GM21529 (cell line): ENCODE results near the gene C18orf63.
A peak's percentile ranks its signal among the peaks of the same experiment; 100 is the strongest.
"Not testable (repeated sequence)": the region's sequence is repeated elsewhere in the genome, so short reads cannot be mapped to it uniquely, and the experiment has no call there.

Source experiments
- ATAC-seq: cut with Tn5 transposase; IDR thresholded peaks from one replicate; pipeline ENCODE4 v1.9.1; 2021; ENCODE audit not compliant: unreplicated experiment

The C18orf63 gene

DNA sequence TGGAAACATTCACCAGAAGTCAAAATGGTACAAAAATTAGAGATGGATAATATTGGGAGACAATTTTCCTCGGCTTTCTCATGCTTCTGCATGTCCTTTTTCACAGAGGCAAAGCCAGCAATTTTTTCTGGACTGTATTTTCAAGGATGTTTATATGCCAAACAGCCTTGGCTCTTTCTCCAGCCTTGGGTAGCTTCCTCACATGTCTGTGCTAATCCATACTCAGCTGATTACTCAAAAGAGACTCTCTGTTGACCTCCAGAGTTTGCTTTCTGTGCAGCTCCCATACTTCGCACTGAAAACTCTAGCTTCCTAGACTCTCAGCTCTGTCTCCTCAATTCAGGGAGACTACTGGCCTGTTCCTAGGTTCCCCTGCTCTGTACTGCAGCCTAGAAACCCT is 10.6 kb downstream of the C18orf63 start:
- no peak for ATAC-seq

DNA sequence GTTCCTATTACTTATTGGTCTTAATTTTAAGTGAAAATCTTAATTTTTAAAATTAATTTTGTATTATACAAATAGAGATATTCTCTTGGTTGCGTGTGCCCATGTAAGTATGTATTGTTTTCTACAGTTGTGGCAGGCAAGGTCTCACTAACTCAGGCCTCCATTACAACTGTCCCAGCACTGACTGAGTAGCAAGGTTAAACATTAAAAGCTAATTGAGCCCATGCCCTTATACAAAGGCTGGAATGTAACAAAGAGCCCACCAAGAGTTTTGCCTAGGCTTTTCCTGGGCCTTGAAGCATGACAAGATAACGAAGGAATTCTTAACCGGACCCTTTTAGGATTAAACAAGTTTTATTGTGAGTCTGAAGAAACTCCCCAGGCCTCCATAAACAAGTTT is 11.2 kb downstream of the C18orf63 start:
- not testable (repeated sequence) for ATAC-seq

DNA sequence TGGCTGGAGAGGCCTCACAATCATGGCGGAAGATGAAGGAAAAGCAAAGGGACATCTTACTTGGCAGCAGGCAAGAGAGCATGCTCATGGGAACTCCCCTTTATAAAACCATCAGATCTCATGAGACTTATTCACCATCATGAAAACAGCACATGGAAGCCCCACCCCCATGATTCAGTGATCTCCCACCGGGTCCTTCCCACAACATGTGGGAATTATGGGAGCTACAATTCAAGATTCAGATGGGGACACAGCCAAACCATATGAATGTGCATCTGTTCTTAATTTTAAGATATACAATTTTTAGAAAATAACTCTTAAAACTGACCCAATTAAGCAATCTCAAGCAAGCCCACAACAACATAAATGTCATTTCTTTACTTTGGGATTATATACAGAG is 12.6 kb downstream of the C18orf63 start:
- ATAC-seq: no peak

DNA sequence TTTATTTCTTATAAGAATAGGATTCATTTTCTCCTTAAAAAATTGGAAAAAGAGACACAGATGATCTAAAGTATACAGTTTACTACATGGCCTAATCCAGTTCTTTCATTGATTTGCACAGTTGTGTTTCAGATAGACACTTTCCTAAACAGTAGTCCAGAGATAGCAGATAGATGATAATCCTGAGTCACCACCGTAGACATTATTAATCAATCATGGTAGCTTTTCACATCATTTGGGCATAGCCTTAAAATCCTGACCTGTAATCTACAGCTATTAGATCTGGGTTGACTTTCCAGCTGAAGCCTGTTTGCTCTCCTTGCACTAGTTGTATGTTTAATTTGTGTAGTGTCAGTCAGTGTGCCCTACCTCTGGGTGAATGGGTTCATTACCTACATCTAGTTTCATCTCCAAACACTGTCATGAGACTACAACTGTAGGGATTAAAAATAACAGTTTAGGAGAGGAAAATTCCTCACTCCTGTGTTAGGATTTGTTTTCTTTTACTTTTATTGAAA is 14.1 kb downstream of the C18orf63 start:
- ATAC-seq: no peak

DNA sequence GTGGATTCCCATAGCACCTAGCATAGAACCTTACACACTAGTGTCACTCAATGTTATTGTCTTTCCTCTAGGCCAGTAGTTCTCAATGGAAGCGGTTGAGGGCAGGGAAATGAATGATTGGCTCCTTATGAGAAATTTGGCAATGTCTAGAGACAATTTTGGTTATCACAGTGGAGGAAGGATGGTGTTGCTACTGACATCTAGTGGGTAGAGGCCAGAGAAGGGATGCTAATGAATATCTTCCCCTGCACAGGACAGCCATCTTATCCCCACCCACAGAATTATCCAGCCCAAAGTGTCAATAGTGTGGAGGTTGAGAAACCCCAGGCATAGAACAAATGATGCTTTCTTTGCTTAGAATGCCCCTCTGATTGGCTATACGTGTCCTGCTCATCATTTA is 15.8 kb downstream of the C18orf63 start:
- ATAC-seq: peak; percentile 54

DNA sequence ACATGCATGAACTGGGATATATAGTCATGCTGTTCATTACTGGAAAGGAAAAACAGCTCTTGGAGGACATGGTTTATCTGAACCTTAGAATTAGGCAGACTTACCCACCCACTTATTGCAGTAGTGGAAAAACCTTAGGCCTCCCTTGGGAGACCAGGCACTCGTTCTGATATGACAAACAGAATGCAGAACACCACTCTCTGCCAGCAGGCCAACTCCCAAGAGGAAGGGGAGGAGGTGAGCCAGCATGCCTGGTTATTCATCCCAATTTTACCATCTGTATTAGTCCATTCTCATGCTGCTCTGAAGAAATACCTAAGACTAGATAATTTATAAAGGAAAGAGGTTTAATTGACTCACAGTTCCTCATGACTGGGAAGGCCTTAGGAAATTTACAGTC is 17.5 kb downstream of the C18orf63 start:
- no peak for ATAC-seq

DNA sequence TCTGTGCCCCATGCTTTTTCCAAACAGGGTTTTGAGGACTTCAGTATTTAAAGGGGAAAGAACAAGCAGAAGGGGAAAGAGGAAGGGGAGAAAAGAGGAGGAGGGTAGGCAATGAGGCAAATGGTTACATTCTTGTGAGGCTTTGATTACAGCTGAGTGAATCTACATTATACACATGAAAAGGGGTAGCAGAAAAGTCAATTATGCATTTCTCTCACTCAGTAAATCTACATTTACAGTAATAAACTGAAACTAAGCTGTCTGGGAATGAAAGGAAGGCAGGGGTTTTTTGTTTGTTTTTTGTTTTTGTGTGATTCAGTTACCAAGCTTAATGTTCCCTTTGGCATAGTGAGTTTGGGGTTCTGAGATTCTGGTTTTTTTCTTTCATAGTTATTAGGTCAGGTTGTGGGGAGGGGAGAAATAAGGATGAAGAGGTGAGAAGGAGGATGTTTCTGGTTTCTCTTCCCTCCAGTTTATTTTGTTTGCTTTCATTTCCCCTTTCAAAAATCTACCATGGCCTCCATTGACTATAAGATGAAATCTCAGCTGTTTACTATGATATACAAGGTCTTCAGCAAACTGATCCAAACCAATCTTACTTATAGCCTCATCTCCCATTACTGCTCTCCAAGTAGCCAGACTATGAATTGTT is 18.7 kb downstream of the C18orf63 start:
- peak; percentile 64 for ATAC-seq

DNA sequence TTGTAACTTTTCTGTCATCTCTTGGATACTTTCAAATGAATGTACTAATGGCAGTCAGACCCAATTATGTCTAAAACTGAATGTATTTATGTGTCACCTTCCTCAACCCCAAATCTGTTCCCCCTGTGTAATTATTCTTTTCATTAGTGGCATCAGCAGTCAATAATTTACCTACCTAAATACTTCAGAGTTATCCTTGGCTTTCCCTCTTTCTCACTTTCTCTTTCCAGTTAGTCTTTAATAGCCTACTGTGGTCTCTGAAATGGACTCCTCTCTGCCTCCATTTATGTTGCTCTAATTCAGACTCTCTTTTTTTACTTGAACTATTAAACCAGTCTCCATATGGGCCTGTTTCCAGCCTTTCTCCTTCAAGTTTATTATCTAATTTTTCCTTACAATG is 21.0 kb downstream of the C18orf63 start:
- no peak for ATAC-seq

DNA sequence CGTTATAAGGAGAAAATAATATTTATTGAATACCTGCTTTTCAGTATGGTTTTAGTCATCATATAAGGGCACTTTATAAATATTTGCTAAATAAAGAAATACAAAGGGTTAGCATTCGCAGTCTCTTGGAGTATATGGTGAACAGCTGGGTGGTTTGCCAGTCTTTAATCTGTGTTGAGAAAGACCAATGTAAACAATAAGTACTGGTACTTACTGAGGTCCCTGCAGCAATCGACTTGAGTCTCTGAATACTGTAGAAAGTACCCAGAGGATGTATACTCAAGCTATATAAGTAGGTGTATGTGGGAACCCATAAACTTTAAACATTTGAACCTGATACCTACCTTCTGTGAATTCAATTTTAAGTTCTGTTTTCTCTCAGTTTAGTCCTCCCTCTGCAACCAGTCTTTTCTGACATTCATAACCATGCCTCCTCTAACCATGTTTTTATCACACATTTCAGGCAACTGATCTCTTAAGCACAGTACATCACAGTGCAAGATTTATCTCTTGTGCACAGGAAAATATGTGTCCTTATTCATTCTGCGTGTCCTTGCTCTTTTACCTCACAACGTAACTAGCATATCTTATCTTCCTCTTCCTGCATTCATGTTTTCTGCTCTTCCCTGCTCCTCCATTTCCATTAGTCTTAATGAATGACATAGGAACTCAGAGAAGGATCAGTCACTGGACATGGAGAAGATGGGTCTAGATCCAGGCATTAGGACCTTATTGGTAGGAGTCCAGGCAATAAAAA is 21.7 kb downstream of the C18orf63 start:
- ATAC-seq: no peak

DNA sequence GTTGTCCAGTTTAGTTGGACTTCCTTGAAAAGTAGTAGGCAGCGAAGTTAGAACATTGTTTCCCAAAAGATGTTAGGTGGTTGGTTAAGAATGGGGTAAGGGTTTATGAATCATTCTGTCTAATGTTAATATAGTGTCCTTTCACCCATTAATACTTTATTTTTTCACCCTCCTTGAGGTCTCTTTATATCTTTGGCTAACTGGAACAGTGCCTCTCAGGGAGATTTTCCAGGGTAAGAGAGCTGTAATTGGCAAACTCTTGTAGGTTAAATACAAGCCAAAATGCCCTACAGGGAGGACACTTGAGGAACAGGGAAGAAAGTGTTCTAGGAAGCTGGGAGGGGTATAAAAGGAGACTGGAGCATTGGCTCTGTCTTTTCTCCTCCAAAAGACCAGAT is 22.3 kb downstream of the C18orf63 start:
- no peak for ATAC-seq

DNA sequence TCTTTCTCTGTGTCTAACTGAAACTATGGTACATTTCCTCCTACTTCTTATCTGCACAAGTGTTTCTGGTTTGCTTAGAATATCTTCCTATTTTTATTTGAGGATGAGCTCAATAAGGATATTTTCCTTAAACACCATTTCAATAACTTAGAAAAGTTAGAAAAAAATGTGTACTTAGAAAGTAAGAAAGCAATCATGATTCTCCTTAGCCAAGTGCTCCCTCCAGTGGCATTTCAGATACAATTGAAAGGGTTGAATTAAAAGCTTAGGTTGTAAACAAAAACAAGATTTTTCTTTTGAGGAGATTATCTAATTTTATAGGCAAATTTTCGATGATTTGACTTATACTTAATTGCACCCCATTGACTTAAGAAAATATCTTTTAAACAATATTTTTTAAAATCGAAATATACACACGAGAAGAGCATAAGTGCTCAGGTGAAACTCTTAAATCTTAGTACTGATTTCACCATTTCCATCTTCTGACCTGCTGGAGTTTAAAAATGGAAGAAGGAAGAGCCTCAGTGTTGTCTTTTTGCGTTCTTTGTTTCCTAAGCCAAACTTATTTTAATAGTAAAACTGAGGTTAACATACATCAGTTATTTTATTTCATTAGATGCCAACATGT is 26.9 kb downstream of the C18orf63 start:
- ATAC-seq: no peak

DNA sequence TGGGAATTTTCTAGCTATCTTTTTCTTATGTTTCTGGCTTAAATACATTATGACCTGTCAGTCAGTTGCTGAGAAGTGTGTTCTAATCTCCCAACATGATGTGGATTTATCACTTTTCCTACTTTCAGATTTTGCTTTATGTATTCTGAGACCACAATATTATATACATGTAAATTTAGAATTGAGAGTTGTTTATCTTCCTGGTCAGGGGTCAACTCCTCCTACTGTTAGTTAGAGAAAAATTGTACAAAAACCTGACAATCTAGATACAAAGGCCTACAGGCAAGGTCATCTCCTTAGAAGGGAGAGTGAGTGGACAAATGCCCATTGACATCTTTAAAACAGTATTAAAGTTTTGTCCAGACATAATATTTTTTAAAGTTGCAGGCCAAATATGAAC is 30.6 kb downstream of the C18orf63 start:
- no peak for ATAC-seq

DNA sequence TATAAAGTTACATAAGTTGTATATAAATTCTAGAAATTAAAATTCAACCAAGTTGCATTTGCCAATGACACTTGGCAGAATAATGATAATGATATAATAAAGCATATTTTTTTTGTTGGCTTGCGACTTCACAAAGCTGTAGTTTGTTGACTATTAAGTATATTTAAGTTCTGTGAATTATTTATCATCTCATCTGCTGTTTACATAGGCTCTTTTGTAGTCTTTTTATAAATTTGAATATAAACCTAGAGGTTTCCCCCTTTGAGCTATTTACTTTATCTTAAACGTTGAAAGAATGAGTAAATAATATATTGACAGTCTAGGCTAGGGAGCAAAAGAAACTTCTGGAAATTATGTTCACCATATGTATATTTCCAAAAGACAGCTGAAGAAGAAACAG is 32.9 kb downstream of the C18orf63 start:
- no peak for ATAC-seq

DNA sequence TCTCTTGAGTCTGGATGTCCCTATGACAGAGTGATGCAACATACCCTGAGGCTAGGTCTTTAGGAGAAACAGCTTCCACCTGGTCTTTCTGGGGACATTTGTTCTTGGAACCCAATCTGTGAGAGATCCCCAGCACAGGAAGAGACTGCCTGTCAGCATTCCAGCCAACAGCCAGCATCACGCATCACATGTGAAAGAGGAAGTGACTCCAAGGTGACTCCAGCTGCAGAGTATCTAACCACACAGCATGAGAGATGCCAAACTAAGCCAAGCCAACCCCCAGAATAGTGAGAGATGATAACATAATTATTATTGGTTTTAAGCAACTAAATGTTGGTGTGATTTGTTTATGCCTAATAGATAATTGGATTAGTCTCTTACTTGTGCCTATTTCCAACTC is 35.7 kb downstream of the C18orf63 start:
- peak; percentile 81 for ATAC-seq

DNA sequence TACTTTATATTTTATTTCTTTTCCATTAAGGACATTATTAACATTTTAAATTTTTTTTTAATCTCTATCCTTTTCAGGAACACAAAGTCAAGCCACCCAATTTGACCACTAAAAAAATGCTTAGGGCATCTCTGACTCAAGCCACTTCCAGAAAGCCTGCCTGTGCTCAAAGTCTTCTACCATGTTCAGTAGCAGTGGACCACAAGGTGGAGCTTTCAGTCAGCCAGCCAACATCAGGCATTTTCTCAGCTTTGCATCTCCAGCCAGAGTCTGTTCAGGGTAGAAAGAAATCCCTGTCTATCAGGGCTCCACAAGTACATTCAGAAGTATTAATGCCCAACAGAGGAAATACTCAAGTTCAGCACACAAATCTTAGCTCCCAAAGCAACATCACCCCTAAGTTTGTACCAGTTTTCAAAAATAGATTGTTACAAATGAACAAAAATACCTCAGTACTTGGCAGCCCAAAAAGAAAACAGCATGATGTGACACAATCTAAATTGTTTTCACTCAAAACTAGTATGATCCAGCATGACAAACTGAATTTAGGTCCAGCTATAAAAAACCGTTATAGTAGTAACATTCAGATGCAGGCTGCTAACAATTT is 37.6 kb downstream of the C18orf63 start:
- ATAC-seq: peak; percentile 75

DNA sequence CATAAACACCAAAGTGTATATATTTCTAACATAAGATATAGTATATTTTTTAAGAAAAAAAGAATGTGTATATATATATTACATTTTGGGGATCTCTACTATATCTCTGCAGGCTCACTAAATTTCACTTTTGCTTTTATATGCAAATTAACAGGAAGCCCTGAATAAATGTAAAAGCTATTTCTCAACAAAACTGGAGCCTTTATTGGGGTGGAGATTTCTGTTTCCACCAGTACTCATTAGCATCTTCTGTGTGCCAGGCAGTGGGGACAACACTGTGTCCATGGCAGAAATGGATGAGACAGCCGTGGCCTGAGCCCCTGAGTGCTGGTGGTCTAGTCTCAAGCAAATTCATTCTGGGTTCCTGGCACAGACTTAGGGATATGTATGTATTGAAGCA is 41.3 kb downstream of the C18orf63 start:
- ATAC-seq: peak; percentile 55

DNA sequence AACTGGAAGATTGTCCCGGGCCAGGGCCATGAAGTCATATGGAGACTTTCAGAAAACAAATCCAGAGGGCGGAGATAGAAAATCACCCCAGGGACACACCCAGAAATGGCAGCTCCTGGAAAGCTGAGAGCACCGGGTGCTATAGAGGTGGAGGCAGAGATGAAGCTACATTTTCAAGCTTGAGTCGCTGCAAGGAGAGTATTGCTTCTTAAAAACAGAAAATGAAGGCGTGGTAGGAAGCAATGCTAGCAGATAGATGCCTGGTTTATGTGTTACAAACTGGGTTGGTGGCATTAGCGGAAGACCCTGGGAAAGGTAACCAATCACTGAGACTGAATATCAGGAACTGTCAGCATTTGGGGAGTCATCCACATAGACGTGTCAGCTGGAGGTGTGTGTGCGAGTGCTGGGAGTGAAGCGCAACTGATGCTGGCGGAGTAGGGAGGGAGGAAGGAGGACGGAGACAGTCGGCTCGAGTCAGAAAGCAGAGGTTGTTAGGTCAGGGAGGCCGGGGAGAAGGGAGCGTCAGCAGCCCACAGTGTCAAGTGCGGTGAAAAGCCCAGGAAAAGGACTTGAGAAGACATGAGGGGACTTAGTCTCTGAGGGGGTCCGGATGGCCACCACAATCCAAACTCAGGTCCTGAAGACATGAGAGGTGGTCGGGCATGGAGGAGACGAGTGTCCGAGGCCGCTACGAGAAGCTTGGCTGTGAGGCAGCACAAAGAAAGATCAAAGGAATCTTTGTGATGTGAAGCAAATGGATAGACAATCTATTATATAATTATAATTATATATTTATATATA is 45.4 kb downstream of the C18orf63 start:
- no peak for ATAC-seq

DNA sequence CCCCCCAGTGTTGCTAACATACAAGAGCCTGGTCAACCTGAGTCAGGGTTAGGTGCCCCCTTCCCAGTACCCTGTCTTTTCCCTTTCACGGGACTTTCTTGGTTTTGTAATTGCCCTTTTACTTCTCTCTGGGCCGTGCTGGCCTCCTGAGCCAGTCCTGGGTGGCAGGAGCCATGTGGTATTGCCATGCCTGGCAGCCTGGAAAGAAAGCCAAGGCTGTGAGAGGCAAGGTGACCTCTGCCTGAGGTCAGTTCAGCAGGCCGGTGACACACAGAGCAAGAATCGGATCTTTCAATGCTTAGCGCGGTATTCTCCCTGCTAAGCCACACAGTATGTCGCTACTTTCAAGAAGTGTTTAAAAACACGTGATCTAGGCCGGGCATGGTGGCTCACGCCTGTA is 52.3 kb downstream of the C18orf63 start:
- no peak for ATAC-seq

DNA sequence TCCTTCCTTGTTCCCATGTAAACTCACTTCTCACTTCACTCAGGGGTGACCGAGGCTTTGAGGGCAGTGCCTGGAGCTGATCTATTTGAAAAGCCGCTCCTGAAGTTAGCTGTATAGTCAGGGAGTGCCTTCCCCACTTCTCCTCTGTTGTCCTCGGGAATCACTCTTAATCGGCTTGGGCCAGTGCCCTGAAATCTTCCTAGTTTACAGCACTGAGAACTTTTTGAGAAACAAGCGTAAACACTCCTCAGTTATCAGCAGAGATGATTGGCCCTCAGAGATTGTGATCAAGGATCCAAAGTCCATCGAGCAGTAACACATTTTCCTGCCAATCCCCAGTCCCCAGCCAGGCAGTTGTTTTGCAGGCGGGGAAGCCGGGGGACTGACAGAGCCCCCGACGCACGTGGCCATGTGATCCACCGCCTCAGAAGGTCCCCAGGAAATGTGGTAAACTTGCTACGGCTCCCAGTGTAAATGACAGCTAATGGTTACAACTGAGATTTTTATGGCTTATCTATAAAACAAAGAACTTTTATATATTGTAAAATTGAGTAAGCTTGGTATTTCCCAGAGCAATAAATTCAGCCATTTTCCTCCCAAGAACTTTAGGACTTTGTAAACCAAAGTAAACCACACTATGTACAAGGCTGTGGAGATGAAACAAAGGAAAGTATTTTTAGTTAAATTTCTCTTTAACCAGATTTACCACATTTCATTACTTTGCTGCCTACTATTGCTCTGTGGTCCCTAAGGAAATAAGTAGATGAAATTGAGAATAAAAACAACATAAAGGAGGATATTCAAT is 53.5 kb downstream of the C18orf63 start:
- ATAC-seq: no peak

DNA sequence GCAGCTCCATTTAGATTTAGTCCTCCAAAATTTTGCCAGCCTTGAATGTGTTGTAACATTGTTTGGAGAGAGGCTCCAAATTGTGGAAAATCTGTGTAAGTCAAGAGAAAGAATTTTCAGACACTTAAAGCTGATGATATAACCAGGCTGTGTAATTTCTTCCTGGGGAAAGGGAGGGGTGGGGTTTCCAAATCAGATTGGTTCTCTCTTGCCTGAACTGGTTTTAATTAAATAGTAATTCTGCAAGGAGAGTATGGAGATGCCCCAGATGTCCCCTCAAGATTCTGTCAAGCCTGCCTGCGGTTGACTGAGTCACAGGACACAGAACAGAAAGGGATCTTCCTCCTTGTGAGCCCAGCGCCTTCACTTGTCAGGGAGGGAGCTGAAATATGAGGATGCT is 54.5 kb downstream of the C18orf63 start:
- ATAC-seq: no peak
